Measurements from ENCODE around the gene CHST11. TPM values are rescaled to one million over a fixed set of nuclear protein-coding genes. Genes with fewer than 3 reads are reported as not detected.

CHST11 gene
- total and polyA plus RNA-seq, 2 of the 4 experiments (the other 2 are of a cell fraction) = 1.4 to 2.7 TPM

GRCh38 chr12:104643093-104643818 is 186.5 kb downstream of the CHST11 start:
- CTCF ChIA-PET = no interaction called here
- no peak for ATAC-seq (ENCODE audit: low read depth)
- Histone ChIP-seq H3K9me3 (ENCODE audit: control insufficient read depth, insufficient read depth, low read length) (peaks cover 4% of the 10 kb centered on the region), H3K9me1 (ENCODE audit: insufficient read depth, low read length) (no peaks in the 10 kb centered on the region), H2BK120ac (ENCODE audit: low read depth, low read length) (no peak overlapping the region), H3K79me1 (ENCODE audit: low read depth in 1 of 2, low read length in 2 of 2) (no peaks in the 10 kb centered on the region), H2BK20ac (ENCODE audit: low read depth, low read length) (no peak overlapping the region), H3K56ac (ENCODE audit: extremely low read depth, insufficient read depth, low read length) (no peak overlapping the region), H2AFZ (replicated peaks; ENCODE audit: low read length, poor library complexity) (no peak overlapping the region), H3K27ac (ENCODE audit: insufficient read depth, low read length) (no peak overlapping the region), H3K23ac (ENCODE audit: low read depth, low read length) (no peak overlapping the region), H3K4me2 (ENCODE audit: low read depth, low read length) (no peak overlapping the region), H3K18ac (ENCODE audit: low read depth, low read length) (no peak overlapping the region), H3K9ac (ENCODE audit: low read depth, low read length) (no peak overlapping the region), H2AK9ac (replicated peaks; ENCODE audit: low read depth, low read length, poor library complexity) (no peak overlapping the region), H3K4me3 (ENCODE audit: insufficient read depth, low read depth, low read length) (no peak overlapping the region), H3K36me3 (ENCODE audit: control insufficient read depth, insufficient read depth, low read length) (no peaks in the 10 kb centered on the region), H3K4ac (ENCODE audit: low read depth, low read length) (no peak overlapping the region), H4K5ac (ENCODE audit: low read depth, low read length) (no peak overlapping the region), H3K27me3 (ENCODE audit: control insufficient read depth, insufficient read depth, low read length) (peaks cover 4% of the 10 kb centered on the region), H2BK5ac (ENCODE audit: low read depth, low read length, poor library complexity, severe bottlenecking) (no peak overlapping the region), H4K8ac (ENCODE audit: low read depth in 2 of 2, low read length in 2 of 2) (no peak overlapping the region), H4K20me1 (ENCODE audit: insufficient read depth, low read length) (no peaks in the 10 kb centered on the region), H3K4me1 (ENCODE audit: control insufficient read depth, insufficient read depth, low read length) (no peaks in the 10 kb centered on the region), H2BK15ac (ENCODE audit: low read depth, low read length) (no peak overlapping the region), H4K91ac (ENCODE audit: insufficient read depth, low read depth, low read length) (no peak overlapping the region), H3K14ac (replicated peaks; ENCODE audit: low read depth, low read length) (no peak overlapping the region), H2AK5ac (ENCODE audit: low read depth, low read length) (no peak overlapping the region)
- intact Hi-C loops (cut with micrococcal nuclease) (no loop called here), in situ Hi-C loops (cut with MboI; ENCODE audit: low sequenced_read_pairs) (no loop called here), dilution Hi-C loops (cut with HindIII; ENCODE audit: low sequenced_read_pairs, unreplicated experiment) (no loop called here)
- POLR2A ChIA-PET (ENCODE audit: unreplicated experiment) = no interaction called here
- no CpG with 5 or more reads among the region's 8 CpGs for WGBS, 2 experiments (ENCODE audit: extremely low coverage in 2 of 2, insufficient read length in 1 of 2)
- no peak for DNase-seq
- BruUV-seq (replicated peaks) = no TSS peak
- TF ChIP-seq CTCF (conservative IDR thresholded peaks at IDR 0.05; ENCODE audit: low read depth, low read length) = no peak
- no peak for TF ChIP-seq MAZ (IDR thresholded peaks at IDR 0.05; ENCODE audit: borderline replicate concordance, low read depth, low read length)
- no peak for TF ChIP-seq BHLHE40 (IDR thresholded peaks at IDR 0.05; ENCODE audit: low read depth, low read length)
- TF ChIP-seq CEBPB (IDR thresholded peaks at IDR 0.05; ENCODE audit: low read depth, low read length) = no peak
- no peak for TF ChIP-seq MAFK (IDR thresholded peaks at IDR 0.05; ENCODE audit: low read depth, low read length)
- TF ChIP-seq FOS (IDR thresholded peaks at IDR 0.05; ENCODE audit: low read depth, low read length) = no peak
- TF ChIP-seq POLR2A (IDR thresholded peaks at IDR 0.05; ENCODE audit: low read depth, low read length) = no peak
- no peak for TF ChIP-seq CHD1 (IDR thresholded peaks at IDR 0.05; ENCODE audit: low read depth, low read length)
- no peak for TF ChIP-seq NFE2L2 (IDR thresholded peaks at IDR 0.05; ENCODE audit: low read depth, low read length)
- TF ChIP-seq RAD21 (IDR thresholded peaks at IDR 0.05; ENCODE audit: low read length) = no peak
- TF ChIP-seq RCOR1 (IDR thresholded peaks at IDR 0.05; ENCODE audit: insufficient replicate concordance, low read length) = no peak
- no peak for TF ChIP-seq SMC3 (IDR thresholded peaks at IDR 0.05; ENCODE audit: low read depth, low read length)
- TF ChIP-seq ELK1 (IDR thresholded peaks at IDR 0.05; ENCODE audit: borderline replicate concordance, low read depth, low read length) = no peak
- TF ChIP-seq RFX5 (IDR thresholded peaks at IDR 0.05; ENCODE audit: low read depth, low read length) = no peak
- TF ChIP-seq USF2 (IDR thresholded peaks at IDR 0.05; ENCODE audit: low read depth, low read length) = no peak
